Lower lobe of right lung (tissue), 2 donors: ENCODE results near the gene MDM2. TPM values are rescaled to one million over a fixed set of nuclear protein-coding genes. Genes with fewer than 3 reads are reported as not detected.

Experiments
- ATAC-seq, 2 donors: fragments of 200-7000 bp; cut with Tn5 transposase; one replicate each; pipeline ENCODE4 v1.9.1; 2020 to 2022; ENCODE audit warnings: mild to moderate bottlenecking in 2 of 2, moderate library complexity in 2 of 2
- DNase-seq: peaks from one replicate; pipeline ENCODE4 v3.0.0-alpha.2; 2020
- H3K27ac ChIP-seq: fragments of 200-600 bp; one replicate; pipeline ENCODE4 v1.8.0; 2022
- H3K27me3 ChIP-seq: fragments of 200-600 bp; one replicate; pipeline ENCODE4 v1.8.0; 2022; ENCODE audit warnings: low read depth
- H3K36me3 ChIP-seq: fragments of 200-600 bp; one replicate; pipeline ENCODE4 v1.8.0; 2022; ENCODE audit warnings: mild to moderate bottlenecking
- H3K4me1 ChIP-seq: fragments of 200-600 bp; one replicate; pipeline ENCODE4 v1.8.0; 2022
- H3K4me3 ChIP-seq: fragments of 200-600 bp; one replicate; pipeline ENCODE4 v1.8.0; 2022; ENCODE audit warnings: mild to moderate bottlenecking
- H3K9me3 ChIP-seq: fragments of 200-600 bp; one replicate; pipeline ENCODE4 v1.8.0; 2022
- intact Hi-C: fragments of 100-400 bp; cut with DNase I; formaldehyde crosslinking; loops from one replicate; pipeline ENCODE4 v1.11.0; 2022
- total RNA-seq: library from RNA; stranded (reverse); fragmentation: NEBNext Ultra II Directional; extraction: Animal tissue kit (Norgen Biotek cat#: 25700); gene quantifications from one replicate; pipeline ENCODE4 v1.2.1, GENCODE V29; 2021
- TF ChIP-seq, protein P1 (sequence below): fragments of 200-600 bp; IDR thresholded peaks from one replicate; pipeline ENCODE4 v1.8.0; 2022; ENCODE audit warnings: antibody characterized with exemption, mild to moderate bottlenecking
- donor health status: DM: no; HTN: yes; CAD: no; lungs with severe emphysema.

Gene MDM2
- total RNA-seq, 1 donor from 2014 or later = 136 TPM

DNA sequence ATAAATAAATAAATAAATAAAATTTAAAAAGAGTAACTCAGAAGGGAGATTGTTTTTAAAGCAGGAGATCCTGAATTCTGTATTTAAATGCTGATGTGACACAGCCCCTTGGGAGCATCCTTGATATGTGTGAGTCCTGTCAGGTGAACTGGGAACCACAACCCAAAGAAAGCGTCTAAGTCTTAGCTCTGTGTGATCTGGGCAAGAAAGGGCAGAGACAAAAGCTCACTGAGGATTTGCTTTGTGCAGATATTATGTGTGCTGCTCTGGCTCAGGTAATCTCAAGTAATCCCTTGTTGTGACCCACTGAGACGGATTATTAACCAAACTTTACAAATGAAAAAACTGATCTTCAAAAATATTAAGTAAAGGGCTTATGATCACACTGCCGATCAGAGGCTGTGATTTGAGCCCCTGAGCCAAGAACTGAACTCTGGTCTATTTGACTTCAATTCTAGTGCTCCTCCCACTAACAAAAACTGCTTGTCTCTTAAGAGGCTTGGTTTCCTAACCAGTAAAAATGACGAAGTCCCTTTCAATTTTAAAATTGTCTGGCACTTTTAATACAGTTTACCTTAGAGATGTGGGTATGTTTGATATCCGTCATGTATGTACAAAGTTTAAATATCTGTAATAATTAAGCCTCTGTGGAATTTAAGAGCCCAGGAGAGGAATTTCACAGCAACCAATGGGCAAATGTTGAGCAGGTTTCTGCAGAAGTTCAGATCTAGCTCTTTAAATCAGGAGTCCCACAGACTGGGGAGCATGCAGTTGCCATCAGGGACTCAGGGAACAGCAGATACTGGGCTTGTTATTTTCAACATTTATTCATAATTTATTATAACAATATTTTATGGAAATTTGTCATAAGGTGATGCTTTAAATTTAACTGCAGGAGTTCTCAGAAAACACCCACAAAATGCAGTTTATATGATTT, 78.9 kb downstream of the MDM2 start:
- Histone ChIP-seq H3K9me3 (no peaks in the 10 kb centered on the region), H3K4me3 (no peak overlapping the region), H3K4me1 (peaks cover 14% of the 10 kb centered on the region), H3K27me3 (no peaks in the 10 kb centered on the region), H3K36me3 (peaks cover 34% of the 10 kb centered on the region), H3K27ac (peak overlapping the region; percentile 2)
- intact Hi-C loops = no loop called here
- TF ChIP-seq, protein P1, sequence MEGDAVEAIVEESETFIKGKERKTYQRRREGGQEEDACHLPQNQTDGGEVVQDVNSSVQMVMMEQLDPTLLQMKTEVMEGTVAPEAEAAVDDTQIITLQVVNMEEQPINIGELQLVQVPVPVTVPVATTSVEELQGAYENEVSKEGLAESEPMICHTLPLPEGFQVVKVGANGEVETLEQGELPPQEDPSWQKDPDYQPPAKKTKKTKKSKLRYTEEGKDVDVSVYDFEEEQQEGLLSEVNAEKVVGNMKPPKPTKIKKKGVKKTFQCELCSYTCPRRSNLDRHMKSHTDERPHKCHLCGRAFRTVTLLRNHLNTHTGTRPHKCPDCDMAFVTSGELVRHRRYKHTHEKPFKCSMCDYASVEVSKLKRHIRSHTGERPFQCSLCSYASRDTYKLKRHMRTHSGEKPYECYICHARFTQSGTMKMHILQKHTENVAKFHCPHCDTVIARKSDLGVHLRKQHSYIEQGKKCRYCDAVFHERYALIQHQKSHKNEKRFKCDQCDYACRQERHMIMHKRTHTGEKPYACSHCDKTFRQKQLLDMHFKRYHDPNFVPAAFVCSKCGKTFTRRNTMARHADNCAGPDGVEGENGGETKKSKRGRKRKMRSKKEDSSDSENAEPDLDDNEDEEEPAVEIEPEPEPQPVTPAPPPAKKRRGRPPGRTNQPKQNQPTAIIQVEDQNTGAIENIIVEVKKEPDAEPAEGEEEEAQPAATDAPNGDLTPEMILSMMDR = no peak
- no peak for DNase-seq
- ATAC-seq = peak in 1 of 2 donors; percentile 59

DNA sequence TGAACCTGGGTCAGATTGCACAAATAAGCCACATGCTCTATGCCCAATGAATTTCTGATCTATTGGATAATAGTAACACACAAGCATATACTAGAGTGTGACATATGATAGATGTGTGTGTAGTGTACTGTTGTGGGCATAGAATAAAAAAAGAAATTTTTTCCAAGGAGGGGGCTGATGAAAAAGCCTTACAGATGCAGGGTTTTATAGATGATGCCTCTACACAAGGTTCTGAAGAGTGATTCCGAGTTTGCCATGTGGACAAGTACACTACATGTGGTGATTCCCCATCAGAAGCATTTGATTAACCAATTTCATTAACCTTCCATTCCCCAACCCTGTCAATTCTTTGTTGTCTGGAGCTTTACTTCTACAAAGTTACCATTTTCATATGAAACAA, 79.7 kb downstream of the MDM2 start:
- intact Hi-C loops = no loop called here
- H3K36me3 ChIP-seq = peaks cover 28% of the 10 kb centered on the region
- DNase-seq = no peak
- H3K27ac ChIP-seq = no peak overlapping the region
- TF ChIP-seq, protein P1 = no peak
- H3K27me3 ChIP-seq = no peaks in the 10 kb centered on the region
- H3K4me3 ChIP-seq = no peak overlapping the region
- H3K4me1 ChIP-seq = peaks cover 14% of the 10 kb centered on the region
- no peak for ATAC-seq
- no peaks in the 10 kb centered on the region for H3K9me3 ChIP-seq

- DNase-seq (no peak), ATAC-seq (peak in 1 of 2 donors; percentile 76)
- no peak overlapping the region for H3K27ac ChIP-seq
- H3K4me1 ChIP-seq = peaks cover 14% of the 10 kb centered on the region
- H3K9me3 ChIP-seq = no peaks in the 10 kb centered on the region
- no peaks in the 10 kb centered on the region for H3K27me3 ChIP-seq
- TF ChIP-seq, protein P1 = no peak
- H3K36me3 ChIP-seq = peaks cover 22% of the 10 kb centered on the region
- intact Hi-C loops = no loop called here
- H3K4me3 ChIP-seq = no peak overlapping the region
These were observed 80.3 kb downstream of the MDM2 start for GRCh38 chr12:68888243-68888642.

- ATAC-seq = peak in 1 of 2 donors; percentile 18
- peak overlapping the region; percentile 24 for H3K27ac ChIP-seq
These were observed 82.7 kb downstream of the MDM2 start for GRCh38 chr12:68890701-68891113.

DNA sequence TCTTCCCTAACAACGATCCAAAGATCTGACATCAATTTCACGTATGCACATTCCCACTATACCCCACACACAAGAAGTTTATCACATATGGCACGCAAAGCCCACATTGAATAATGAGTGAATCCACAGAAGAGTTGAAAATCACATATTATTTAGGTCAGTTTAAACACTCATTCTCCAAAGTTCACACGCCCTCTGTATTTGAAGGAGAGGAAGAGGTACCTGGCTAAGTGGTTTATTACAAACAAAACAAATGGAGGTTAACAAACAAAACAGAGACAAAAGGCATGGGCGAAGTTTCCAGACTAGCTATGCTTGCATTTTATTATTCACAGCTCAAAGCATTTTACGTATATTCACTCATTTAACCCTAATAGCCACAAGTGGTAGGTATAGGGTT, 83.2 kb downstream of the MDM2 start:
- TF ChIP-seq, protein P1 = no peak
- intact Hi-C loops = no loop called here
- peaks cover 12% of the 10 kb centered on the region for H3K36me3 ChIP-seq
- DNase-seq (no peak), ATAC-seq (no peak)
- peaks cover 14% of the 10 kb centered on the region for H3K4me1 ChIP-seq
- H3K27me3 ChIP-seq = no peaks in the 10 kb centered on the region
- no peak overlapping the region for H3K27ac ChIP-seq
- no peaks in the 10 kb centered on the region for H3K9me3 ChIP-seq
- no peak overlapping the region for H3K4me3 ChIP-seq

More at GRCh38 chr12:68890701-68891113, 82.7 kb downstream of the MDM2 start:
- no peak overlapping the region for H3K4me3 ChIP-seq
- no peak for DNase-seq
- H3K4me1 ChIP-seq = peaks cover 14% of the 10 kb centered on the region
- H3K36me3 ChIP-seq = peaks cover 8% of the 10 kb centered on the region
- TF ChIP-seq, protein P1 = no peak
- intact Hi-C loops = no loop called here
- H3K9me3 ChIP-seq = no peaks in the 10 kb centered on the region
- no peaks in the 10 kb centered on the region for H3K27me3 ChIP-seq
